ENCODE results near the gene UNC5C.
"Not testable (repeated sequence)": the region's sequence is repeated elsewhere in the genome, so short reads cannot be mapped to it uniquely, and the experiment has no call there.

The UNC5C gene

DNA sequence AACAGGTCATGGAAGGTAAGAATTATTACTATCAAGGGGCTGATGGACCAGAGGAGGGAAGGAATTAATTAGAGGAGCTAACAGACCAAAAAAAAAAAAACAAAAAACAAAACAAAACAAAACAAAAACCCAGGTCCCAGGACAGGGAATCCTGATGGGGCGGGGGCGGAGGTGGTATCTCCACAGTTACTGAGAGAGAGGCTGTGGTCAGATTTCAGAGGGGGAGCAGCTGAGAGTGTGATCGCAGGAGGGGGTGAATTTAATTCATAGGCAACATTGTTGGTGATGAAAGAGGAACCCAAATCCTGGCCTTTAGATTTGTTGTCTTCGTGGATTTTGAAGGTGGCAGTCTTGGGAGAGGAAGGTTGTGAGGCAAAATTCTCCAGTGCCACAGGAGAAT is 389.4 kb downstream of the UNC5C start:
- no peak for DNase-seq

DNA sequence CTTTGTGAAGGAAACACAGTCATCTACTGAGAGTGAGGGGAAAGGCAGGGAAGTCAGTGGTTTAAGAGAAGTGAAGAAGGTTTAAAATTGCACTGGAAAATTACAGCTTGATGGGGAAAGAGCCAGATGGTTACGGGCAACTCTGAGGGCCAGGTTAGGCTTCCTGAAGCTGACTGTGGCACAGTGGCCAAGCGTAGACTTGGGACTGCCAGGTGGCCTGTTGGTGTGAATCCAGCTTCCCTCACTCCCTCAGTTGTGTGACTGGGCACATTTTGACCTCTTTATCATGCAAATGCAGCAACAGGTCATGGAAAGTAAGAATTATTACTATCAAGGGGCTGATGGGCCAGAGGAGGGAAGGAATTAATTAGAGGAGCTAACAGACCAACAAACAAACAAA is 390.1 kb downstream of the UNC5C start:
- DNase-seq, result no peak

DNA sequence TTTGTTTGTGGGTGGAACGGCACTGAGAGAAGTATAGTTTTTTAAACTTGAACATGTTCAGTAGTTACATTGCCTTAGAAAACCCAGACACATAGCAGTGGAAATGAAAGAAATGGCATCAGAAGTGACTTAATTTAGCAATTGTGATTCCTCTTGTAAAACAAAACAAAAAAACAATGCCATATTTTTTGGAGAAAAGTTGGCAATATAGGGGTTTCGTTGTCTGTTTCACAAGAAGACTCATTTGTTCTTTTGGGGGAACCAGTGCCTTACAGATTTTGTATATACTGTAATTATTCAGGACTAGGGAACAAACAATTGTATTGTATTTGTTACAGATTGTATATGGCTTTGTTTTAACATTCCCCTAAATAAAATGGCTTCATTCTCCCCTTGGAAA is 390.7 kb downstream of the UNC5C start:
- no peak for DNase-seq

DNA sequence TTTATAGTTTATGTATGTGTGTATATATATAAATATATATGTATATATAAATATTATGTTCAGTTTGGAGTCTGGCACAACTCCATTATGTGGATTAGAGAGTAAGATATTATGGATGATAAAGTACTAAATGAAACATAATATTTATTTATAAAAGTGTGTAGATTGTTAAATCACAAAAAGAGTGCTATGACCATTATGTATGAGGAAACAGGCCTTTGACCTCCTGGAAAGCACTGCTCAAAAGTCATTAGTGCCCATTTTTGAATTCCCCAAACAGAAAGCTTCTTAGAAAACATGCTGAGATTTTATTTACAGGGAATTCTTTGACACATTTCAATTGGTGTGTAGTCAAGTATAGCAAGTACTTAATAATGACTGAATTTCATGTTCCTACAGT is 391.2 kb downstream of the UNC5C start:
- DNase-seq, result no peak

DNA sequence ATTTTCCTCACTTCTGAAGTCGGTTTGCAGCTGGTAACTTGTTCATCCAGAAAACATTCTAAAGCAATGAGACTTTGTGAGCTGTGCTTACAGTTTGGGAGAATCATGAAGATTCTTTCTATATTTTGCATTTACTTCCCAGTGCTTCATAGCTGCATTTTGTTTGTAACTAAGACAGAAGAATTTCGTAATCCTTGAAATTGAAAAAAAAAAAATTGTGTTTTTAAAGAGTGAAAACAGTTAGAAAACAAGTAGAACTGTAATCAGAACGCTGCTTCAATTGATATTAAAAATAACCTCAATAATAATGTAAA is 392.4 kb downstream of the UNC5C start:
- DNase-seq, result no peak

DNA sequence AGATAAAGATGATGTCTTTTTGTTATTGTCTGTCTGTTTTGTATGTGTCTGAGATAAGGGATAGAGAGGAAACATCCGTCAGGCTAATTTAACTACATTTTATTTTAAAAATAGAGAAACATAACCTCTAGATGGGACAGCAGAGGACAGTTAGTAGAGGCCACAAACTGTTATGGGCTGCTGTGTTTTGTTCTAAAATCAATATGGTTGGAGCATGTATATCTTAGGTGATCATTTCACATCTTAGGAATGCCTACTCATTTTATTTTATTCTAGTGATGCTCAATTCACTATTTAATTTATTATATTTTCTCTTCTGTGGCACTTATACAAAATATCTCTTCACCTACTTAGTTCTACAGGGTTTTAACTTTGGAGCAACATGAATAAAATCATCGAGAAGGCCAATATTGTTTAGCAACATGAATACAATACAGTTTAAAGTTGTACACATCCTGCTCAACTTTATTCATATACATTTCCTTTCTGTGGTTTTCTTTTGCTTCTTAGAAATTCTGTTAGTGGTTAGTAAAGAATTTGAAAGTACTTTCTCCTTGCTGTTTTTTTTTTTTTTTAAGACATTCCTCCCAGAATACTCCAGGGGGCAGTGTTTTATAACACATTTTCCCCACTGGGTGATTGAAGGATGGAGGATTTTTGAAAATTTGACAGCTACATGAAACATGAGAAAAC is 392.9 kb downstream of the UNC5C start:
- DNase-seq, result no peak

DNA sequence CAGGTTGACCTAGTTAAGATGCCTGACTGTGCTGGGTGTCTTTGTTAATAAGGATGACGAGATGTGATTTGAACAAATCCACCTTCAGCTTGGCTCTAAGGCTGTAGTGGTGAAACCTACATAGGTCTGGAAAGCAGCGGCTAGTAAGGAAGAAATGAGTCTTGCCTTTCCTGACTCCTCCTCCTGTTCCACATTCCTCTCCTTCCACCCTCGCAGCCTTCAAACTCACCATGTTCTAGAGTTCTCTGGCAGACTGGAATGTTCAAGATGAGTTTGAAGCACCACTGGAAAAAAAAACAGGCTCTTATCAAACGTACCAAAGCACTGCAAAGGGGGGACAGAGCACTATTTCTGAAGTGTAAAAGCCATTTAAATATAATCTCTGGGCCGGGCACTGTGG is 395.6 kb downstream of the UNC5C start:
- DNase-seq, result no peak

DNA sequence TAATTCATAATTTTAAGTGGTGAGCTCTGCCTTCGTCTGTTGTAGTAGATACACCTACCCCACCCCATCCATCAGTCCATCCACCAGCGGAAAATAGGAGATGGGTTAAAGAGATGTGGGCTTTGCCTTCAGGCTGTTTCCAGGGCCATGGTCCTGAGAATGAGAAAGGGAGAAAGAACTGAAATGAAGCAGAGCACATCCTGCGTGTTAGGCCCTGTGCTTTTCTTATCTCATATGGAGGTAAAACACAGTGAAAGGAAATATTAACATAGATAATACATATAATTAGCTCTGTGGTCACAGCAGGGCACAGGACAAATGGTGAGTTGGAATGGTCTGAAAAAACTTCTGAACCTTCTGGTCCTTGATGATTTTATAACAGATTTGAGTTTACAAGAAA is 397.5 kb downstream of the UNC5C start:
- no peak for DNase-seq

DNA sequence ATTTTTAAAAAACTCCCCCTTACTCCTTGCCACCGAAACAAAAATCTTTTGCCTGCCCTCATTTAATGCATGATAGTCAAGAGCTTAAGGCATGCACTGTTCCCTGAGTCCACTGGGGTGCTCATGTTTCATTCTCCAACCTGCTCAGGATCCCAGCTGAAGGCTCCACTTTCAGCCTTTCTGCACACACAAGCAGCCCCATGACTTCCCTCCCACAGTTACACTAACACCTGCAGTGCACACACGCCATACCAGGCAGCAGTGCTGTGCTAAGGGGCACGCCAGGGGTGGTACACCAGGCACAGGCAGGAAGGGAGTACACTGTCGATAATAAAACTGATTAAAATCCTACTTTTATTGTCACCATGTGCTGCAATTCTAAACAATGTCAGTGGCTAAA is 405.8 kb downstream of the UNC5C start:
- no peak for DNase-seq

DNA sequence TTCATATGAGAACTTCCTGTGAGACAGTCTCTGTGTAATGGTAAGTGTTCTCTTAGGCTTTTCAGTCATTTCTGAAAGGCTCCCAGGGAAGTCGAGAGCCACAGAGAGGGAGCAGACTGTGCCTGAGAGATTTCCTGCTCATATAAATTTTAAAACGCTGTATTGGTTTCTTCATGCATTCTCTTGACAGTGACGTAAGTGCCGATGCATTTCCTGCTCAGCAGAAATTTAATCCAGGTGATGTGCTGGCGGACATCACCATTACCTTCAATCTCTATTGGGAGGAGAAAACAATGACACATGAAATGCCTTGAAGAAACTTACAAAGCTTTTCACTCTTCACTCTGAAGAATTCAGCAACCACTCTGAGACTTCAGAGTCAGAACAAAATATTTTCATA is 407.4 kb downstream of the UNC5C start:
- DNase-seq, result no peak

DNA sequence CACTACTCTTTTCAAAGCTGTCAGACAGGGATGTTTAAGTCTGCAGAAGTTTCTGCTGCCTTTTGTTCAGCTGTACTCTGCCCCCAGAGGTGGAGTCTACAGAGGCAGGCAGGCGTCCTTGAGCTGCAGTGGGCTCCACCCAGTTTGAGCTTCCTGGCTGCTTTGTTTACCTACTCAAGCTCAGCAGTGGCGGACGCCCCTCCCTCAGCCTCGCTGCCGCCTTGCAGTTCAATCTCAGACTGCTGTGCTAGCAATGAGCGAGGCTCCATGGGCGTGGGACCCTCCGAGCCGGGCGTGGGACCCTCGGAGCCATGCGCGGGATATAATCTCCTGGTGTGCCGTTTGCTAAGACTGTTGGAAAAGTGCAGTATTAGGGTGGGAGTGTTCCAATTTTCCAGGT is 409.3 kb downstream of the UNC5C start:
- DNase-seq, result not testable (repeated sequence)

DNA sequence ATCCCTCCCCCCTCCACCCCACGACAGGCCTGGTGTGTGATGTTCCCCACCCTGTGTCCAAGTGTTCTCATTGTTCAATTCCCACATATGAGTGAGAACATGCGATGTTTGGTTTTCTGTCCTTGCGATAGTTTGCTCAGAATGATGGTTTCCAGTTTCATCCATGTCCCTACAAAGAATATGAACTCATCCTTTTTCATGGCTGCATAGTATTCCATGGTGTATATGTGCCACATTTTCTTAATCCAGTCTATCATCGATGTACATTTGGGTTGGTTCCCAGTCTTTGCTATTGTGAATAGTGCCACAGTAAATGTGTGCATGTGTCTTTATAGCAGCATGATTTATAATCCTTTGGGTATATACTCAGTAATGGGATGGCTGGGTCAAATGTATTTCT is 414.8 kb downstream of the UNC5C start:
- not testable (repeated sequence) for DNase-seq

DNA sequence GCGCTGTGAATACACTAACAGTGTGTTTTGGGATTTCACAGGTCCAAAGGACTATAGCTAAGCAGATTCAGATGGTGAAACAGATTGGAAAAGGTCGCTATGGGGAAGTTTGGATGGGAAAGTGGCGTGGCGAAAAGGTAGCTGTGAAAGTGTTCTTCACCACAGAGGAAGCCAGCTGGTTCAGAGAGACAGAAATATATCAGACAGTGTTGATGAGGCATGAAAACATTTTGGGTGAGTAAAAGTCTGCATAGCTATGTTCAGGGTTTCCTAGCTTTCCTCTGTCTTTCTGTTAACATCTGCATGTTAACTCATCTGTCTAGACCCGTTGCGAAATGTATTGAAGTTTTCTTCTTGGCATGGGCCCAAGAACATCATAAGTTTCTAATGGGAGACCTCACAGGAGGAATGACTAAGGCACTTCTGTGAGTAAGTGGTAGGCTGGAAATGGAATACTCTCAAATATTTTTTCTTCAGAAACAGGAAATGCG is 418.9 kb downstream of the UNC5C start:
- peak; percentile 70 for DNase-seq

DNA sequence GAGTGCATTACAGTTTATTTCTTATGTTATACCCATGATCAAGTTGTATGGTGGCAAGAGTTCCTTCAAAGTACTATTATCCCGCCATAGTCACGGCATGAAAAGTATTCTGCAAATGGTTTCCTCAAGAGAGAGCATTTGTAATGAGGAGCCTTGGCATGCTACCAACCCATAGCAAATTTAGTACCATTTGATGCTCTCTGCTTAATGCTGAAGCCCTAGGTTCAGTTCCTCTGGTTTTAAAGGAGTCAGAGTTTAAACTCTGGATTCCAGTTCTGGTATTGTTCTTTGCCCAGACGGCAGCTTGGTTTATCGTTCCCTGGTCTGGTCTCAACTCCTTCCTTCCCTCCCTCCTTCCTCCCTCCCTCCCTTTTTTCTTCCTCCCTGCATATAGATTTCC is 419.7 kb downstream of the UNC5C start:
- DNase-seq, result no peak

DNA sequence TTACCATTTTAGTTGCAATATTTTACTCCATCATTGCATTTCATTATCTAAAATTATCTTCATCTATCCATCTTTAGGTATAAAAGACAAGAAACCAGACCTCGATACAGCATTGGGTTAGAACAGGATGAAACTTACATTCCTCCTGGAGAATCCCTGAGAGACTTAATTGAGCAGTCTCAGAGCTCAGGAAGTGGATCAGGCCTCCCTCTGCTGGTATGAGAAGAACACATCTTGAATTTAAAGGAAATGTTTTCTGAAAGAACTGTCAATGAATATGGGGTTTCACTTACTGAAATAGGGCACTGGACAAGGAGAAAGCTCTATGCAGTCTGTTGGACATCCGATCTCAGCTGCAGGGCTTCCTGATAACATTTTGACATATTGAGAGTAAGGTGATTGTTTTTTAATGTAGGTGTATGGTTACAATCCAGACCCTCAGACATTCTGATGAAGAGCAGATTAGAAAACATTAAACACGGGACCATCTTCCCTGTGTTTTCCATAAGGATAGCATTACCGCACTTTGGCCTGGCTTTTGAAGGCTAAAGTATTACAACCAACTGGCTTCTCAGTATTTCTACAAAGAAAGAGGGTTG is 423.8 kb downstream of the UNC5C start:
- DNase-seq, result peak; percentile 42

DNA sequence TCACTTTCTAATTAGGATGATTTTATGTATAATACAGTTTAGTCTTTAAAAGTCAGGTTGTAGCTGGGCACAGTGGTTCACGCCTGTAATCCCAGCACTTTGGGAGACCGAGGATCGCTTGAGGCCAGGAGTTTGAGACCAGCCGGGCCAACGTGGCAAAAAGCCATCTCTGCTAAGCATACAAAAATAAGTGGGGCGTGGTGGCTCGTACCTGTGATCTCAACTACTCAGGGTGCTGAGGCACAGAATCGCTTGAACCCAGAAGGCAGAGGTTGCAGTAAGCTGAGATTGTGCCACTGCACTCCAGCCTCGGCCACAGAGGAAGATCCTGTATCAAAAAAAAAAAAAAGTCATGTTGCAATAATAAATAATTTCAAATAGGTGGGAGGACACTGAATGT is 426.8 kb downstream of the UNC5C start:
- no peak for DNase-seq

DNA sequence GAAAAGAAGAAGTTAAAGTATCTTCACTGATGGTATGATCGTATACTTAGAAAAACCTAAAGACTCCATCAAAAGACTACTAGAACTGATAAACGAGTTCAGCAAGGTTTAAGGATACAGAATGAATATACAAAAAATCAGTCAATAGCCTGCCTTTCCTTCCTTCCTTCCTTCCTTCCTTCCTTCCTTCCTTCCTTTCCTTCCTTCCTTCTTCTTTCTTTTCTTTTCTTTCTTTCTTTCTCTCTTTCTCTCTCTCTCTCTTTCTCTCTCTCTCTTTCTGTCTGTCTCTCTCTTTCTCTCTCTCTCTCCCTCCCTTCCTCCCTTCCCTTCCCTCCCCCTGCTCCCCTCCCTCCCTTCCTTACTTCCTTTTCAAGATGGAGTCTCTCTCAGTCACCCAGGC is 428.3 kb downstream of the UNC5C start:
- no peak for DNase-seq

DNA sequence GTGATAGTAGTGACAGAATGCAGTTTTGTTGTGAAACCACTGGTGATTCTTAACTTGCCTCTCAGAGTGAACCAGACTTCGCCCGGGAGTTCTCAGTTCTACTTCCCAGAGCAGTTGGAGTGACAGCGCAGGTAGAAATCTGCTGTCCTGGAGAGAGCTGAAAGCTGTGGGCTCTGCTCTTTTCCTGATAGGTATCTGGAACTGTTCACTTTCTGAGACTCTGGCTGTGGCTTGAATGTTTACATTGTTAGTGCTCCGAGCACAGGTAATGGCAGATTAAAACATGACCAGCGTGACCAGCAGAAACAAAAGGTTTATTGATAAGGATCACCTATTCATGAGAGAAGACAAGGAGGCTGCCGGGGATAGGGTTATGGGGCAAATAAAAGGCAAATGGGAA is 430.3 kb downstream of the UNC5C start:
- no peak for DNase-seq

DNA sequence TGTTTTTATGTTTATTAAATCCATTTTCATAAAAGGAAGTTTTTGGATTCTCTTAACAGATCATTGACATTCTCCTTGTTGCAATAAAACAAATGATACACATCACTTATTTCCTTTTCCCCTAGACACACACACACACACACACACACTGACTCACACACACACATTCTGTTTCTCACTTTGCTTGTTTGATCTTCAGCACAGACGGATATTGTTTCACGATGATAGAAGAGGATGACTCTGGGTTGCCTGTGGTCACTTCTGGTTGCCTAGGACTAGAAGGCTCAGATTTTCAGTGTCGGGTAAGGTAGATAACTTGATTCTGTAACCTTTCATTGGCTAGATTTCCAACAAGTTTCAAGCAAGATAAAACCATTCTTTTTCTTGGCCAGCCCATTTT is 434.3 kb downstream of the UNC5C start:
- DNase-seq, result no peak

Measured in right hindlimb (tissue), 1 donor.